Inflammatory macrophage treated with lipopolysaccharide for 1 hour (primary cell): ENCODE measurements around the gene SYT3.
"Not testable (repeated sequence)": the region's sequence is repeated elsewhere in the genome, so short reads cannot be mapped to it uniquely, and the experiment has no call there.

ENCODE experiments used
- DNase-seq, 2 donors: peaks; one replicate each; pipeline ENCODE4 v3.0.0-alpha.2; 2020 to 2022

Gene SYT3

GRCh38 chr19:50602496-50602895, 37.2 kb downstream of the SYT3 start:
- no peak for DNase-seq

GRCh38 chr19:50602089-50602422, 37.6 kb downstream of the SYT3 start:
- DNase-seq, result no peak

- DNase-seq, result no peak
Measured at GRCh38 chr19:50601407-50602088, 38.1 kb downstream of the SYT3 start.

DNA sequence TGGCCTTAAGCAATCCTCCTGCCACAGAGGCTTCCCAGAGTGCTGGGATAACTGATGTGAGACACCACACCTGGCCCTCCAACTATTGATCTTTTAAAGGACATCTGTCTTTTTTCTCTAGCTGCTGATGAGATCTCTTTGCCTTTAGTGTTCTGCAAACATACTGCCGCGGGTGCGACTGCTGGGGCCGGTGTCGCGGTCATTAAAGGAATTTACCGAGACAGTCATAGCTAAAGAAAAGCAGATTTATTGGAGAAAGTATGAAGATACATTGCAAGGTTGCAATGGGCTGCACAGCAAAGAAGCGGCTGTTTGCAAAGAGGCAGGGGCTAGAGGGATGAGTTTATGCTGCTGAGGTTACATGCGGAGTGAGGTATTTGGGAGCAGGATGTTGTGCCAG, 40.3 kb downstream of the SYT3 start:
- DNase-seq, result no peak

DNA sequence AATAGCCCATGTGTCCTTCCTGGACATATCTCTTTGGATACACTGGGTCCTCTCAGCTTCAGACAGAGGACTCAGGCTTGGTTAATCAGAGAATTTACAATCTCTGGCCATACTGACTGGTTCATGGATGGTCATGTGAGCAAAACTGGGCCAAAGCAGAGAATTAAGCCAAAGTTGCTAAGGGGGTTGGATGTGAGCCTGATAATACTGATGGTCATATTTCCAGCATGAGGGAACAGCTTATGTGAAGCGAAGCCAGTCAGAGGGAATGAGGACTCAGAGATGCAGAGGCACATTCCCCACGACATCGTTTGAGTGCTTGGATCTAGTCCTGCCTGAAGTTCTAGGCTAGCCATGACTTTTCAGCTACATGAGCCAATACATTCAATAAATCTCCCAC, 49.5 kb downstream of the SYT3 start:
- DNase-seq, result no peak

DNA sequence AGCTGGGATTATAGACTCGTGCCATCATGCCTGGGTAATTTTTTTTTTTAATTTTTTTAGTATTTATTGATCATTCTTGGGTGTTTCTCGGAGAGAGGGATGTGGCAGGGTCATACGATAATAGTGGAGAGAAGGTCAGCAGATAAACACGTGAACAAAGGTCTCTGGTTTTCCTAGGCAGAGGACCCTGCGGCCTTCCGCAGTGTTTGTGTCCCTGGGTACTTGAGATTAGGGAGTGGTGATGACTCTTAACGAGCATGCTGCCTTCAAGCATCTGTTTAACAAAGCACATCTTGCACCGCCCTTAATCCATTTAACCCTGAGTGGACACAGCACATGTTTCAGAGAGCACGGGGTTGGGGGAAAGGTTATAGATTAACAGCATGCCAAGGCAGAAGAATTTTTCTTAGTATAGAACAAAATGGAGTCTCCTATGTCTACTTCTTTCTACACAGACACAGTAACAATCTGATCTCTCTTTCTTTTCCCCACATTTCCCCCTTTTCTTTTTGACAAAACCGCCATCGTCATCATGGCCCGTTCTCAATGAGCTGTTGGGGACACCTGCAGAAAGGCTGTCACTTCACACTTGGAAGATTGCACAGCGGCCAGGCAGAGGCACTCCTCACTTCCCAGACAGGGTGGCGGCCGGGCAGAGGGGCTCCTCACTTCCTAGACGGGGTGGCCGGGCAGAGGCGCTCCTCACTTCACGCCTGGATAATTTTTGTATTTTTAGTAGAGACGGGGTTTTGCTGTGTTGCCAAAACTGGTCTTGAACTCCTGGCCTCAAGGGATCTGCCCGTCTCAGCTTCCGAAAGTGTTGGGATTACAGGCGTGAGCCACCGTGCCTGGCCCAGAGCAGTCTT, 57.7 kb downstream of the SYT3 start:
- DNase-seq, result not testable (repeated sequence)

DNA sequence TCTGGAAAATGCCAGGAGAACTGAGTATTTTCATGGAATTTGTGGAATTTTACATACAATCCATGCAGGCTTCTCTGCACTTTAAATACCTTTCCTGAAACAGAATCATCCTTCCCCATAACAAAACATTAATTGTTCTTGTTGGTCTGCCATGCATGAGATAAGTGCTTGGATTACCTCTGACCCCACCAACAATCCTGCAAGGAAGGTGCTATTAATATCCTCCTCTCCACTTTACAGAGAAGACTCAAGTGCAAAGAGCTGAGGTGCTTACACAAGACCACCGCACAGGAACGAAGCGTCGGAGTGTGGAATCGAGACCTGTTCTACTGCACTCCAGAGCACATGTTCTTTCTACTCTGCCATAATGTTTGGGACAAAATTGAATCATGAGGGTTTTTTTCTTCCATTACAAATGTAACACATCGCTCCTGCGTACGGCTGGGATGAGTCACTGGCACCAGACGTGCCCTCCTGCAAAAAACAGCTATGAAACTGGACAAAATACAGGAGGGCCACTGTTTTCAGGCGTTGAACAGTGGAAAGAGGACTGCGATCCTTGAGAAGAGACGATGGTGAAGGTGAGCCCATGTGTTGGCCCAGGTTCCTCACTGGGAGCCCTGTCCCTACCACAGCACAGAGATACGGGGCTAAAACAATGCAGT, 58.6 kb downstream of the SYT3 start:
- DNase-seq, result no peak

GRCh38 chr19:50580240-50580639, 59.4 kb downstream of the SYT3 start:
- DNase-seq, result no peak

DNA sequence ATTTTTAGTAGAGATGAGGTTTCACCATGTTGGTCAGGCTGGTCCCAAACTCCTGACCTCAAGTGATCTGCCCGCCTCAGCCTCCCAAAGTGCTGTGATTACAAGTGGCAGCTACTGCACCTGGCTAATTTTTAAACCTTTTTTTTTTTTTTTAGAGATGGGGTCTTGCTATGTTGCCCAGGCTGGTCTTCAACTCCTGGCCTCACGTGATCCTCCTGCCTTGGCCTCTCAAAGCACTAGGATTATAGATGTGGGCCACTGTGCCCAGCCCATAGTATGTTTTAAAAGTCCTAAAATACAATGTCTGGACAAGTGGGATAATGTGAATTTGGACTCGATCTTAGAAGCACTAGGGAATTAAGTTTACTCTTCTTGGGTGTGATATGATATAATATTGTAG, 62.9 kb downstream of the SYT3 start:
- DNase-seq, result not testable (repeated sequence)

- no peak for DNase-seq
Measured at GRCh38 chr19:50573741-50574461, 65.8 kb downstream of the SYT3 start.
